Posterior vena cava (tissue), 2 donors: ENCODE measurements around the gene SZRD1. TPM values are rescaled to one million over a fixed set of nuclear protein-coding genes. Genes with fewer than 3 reads are reported as not detected.

ENCODE experiments used
- total RNA-seq, 2 donors: library from RNA; stranded (reverse); fragmentation: NEBNext Ultra II Directional; extraction: Animal tissue kit (Norgen Biotek cat#: 25700); gene quantifications; one replicate each; pipeline ENCODE4 v1.2.1, GENCODE V29; 2021
- donor health status: DM: yes; HTN: yes; CAD: no.
- donor health status: DM: yes; HTN: yes; CAD: no.

The SZRD1 gene
- total RNA-seq, 2 donors from 2014 or later = 115 to 167 TPM

Other genes starting within 250 kb of the SZRD1 start
- 10 to 100 TPM in 1 of 2 donors, 1 to 10 TPM in 1; 7.8 to 15.4 TPM for gene EPHA2, start 211.2 kb upstream of the SZRD1 start, total RNA-seq
- 1 to 10 TPM; 4.7 to 5.5 TPM for gene ARHGEF19, start 154.6 kb upstream of the SZRD1 start, total RNA-seq
- 1 to 10 TPM; 4.1 to 5.2 TPM for gene CPLANE2, start 130.1 kb upstream of the SZRD1 start, total RNA-seq
- gene FBXO42, start 14.8 kb upstream of the SZRD1 start, total RNA-seq = 10 to 100 TPM; 17.8 to 20.8 TPM
- not detected for gene SPATA21, start 70.2 kb downstream of the SZRD1 start, total RNA-seq
- gene NECAP2, start 73.5 kb downstream of the SZRD1 start, total RNA-seq = 10 to 100 TPM; 30.5 to 42.9 TPM
- gene RNU1-1, start 147.0 kb downstream of the SZRD1 start, total RNA-seq = over 10,000 TPM; 12,584 to 18,986 TPM
- gene NBPF1, start 246.3 kb downstream of the SZRD1 start, total RNA-seq = 10 to 100 TPM; 28.9 to 63.0 TPM